Endothelial cell (in vitro differentiated cells): ENCODE results near the gene USP17L19. TPM values are rescaled to one million over a fixed set of nuclear protein-coding genes. Genes with fewer than 3 reads are reported as not detected.
A peak's percentile ranks its signal among the peaks of the same experiment; 100 is the strongest.
"Not testable (repeated sequence)": the region's sequence is repeated elsewhere in the genome, so short reads cannot be mapped to it uniquely, and the experiment has no call there.

ENCODE experiments used
- DNase-seq: peaks from one replicate; pipeline ENCODE4 v3.0.0; 2021; ENCODE audit warnings: low spot score
- H3K27ac Mint-ChIP-seq: one replicate; pipeline ENCODE4 v1.8.0; 2021; ENCODE audit warnings: mixed read lengths, inconsistent platforms; ENCODE audit not compliant: unreplicated experiment
- H3K27me3 Mint-ChIP-seq: one replicate; pipeline ENCODE4 v1.8.0; 2021; ENCODE audit warnings: mild to moderate bottlenecking, moderate library complexity, mixed read lengths, inconsistent platforms; ENCODE audit not compliant: unreplicated experiment
- H3K36me3 Mint-ChIP-seq: one replicate; pipeline ENCODE4 v1.8.0; 2021; ENCODE audit warnings: mild to moderate bottlenecking, low read depth, mixed read lengths, inconsistent platforms; ENCODE audit not compliant: unreplicated experiment
- H3K4me1 Mint-ChIP-seq: one replicate; pipeline ENCODE4 v1.8.0; 2021; ENCODE audit warnings: mild to moderate bottlenecking, mixed read lengths, inconsistent platforms; ENCODE audit not compliant: unreplicated experiment
- H3K4me3 Mint-ChIP-seq: one replicate; pipeline ENCODE4 v1.8.0; 2021; ENCODE audit warnings: mild to moderate bottlenecking, mixed read lengths, inconsistent platforms; ENCODE audit not compliant: unreplicated experiment
- H3K9me3 Mint-ChIP-seq: one replicate; pipeline ENCODE4 v1.8.0; 2021; ENCODE audit warnings: mixed read lengths, inconsistent platforms; ENCODE audit not compliant: unreplicated experiment
- total RNA-seq: library from RNA; stranded (reverse); fragmentation: NEBNext Ultra II Directional; extraction: Animal tissue kit (Norgen Biotek cat#: 25700); gene quantifications from one replicate; pipeline ENCODE4 v1.2.1, GENCODE V29; 2021; ENCODE audit not compliant: unreplicated experiment

Gene USP17L19
- total RNA-seq, 1 donor from 2014 or later = not detected

GRCh38 chr4:9262572-9262971 lies 9.4 kb downstream of the USP17L19 start, which contains the start of gene USP17L21:
USP17L21 (plus strand) TSS chr4:9262872; CDS start chr4:9262872, 0 bp downstream.
- H3K27me3 Mint-ChIP-seq, H3K9me3 Mint-ChIP-seq, H3K4me3 Mint-ChIP-seq, H3K27ac Mint-ChIP-seq, H3K36me3 Mint-ChIP-seq, DNase-seq, H3K4me1 Mint-ChIP-seq: not testable (repeated sequence)

- not testable (repeated sequence) for H3K4me3 Mint-ChIP-seq, H3K27me3 Mint-ChIP-seq, H3K27ac Mint-ChIP-seq, DNase-seq, H3K4me1 Mint-ChIP-seq, H3K36me3 Mint-ChIP-seq, H3K9me3 Mint-ChIP-seq
Measured at GRCh38 chr4:9267319-9267718, 14.1 kb downstream of the USP17L19 start, which contains the start of gene USP17L22. USP17L22 (plus strand) TSS chr4:9267619; CDS start chr4:9267619, 0 bp downstream.

DNA sequence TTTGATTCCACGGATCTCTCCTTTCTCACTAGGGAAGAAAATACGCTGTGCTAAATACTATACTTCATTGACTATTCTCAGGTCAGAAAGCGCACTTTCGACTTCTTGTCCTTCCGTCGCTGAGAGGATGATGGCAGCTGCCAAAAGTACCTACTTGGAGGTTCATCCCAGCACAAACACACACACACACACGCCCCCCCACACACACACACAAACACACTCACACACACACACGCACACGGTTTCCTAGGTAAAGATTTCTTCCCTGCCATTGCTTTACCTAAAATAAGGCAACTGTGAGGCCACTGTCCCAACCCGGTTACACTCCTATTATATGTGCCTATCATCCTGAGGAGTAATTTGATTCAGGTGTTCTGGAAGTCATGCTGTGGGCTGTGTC lies 18.5 kb downstream of the USP17L19 start:
- H3K27ac Mint-ChIP-seq, H3K9me3 Mint-ChIP-seq, H3K36me3 Mint-ChIP-seq, H3K27me3 Mint-ChIP-seq, H3K4me3 Mint-ChIP-seq, H3K4me1 Mint-ChIP-seq: not testable (repeated sequence)
- peak; percentile 2 for DNase-seq

Other genes with a start within 250 kb of the USP17L19 start
- gene FAM90A26, start 83.0 kb upstream of the USP17L19 start, total RNA-seq = not detected
- gene USP17L10, start 42.7 kb upstream of the USP17L19 start, total RNA-seq = not detected
- not detected for gene USP17L11, start 38.0 kb upstream of the USP17L19 start, total RNA-seq
- gene USP17L12, start 33.2 kb upstream of the USP17L19 start, total RNA-seq = not detected
- gene USP17L13, start 28.5 kb upstream of the USP17L19 start, total RNA-seq = not detected
- gene USP17L15, start 19.0 kb upstream of the USP17L19 start, total RNA-seq = not detected
- not detected for gene USP17L17, start 9.5 kb upstream of the USP17L19 start, total RNA-seq
- gene USP17L18, start 4.7 kb upstream of the USP17L19 start, total RNA-seq = not detected
- not detected for gene USP17L20, start 4.7 kb downstream of the USP17L19 start, total RNA-seq
- not detected for gene USP17L21, start 9.5 kb downstream of the USP17L19 start, total RNA-seq
- gene USP17L22, start 14.2 kb downstream of the USP17L19 start, total RNA-seq = not detected
- not detected for gene USP17L24, start 71.8 kb downstream of the USP17L19 start, total RNA-seq
- not detected for gene USP17L25, start 76.5 kb downstream of the USP17L19 start, total RNA-seq
- not detected for gene USP17L26, start 81.3 kb downstream of the USP17L19 start, total RNA-seq
- not detected for gene USP17L5, start 86.0 kb downstream of the USP17L19 start, total RNA-seq
- gene USP17L27, start 90.8 kb downstream of the USP17L19 start, total RNA-seq = not detected
- gene USP17L28, start 95.5 kb downstream of the USP17L19 start, total RNA-seq = not detected
- not detected for gene USP17L29, start 100.3 kb downstream of the USP17L19 start, total RNA-seq
- gene USP17L30, start 109.8 kb downstream of the USP17L19 start, total RNA-seq = not detected
- gene DEFB131A, start 191.0 kb downstream of the USP17L19 start, total RNA-seq = not detected